Astrocyte of the spinal cord (primary cell): ENCODE results near the gene NBPF11.
"Not testable (repeated sequence)": the region's sequence is repeated elsewhere in the genome, so short reads cannot be mapped to it uniquely, and the experiment has no call there.

Source experiments
- DNase-seq: peaks from one replicate; pipeline ENCODE4 v3.0.0; 2011; ENCODE audit warnings: low read depth, low spot score
- H3K4me3 ChIP-seq: 2 replicates; pipeline ENCODE4 v1.5.1; 2011; ENCODE audit warnings: low read depth, mild to moderate bottlenecking, low read length, moderate library complexity
- in situ Hi-C: cut with HindIII; loops from 2 replicates; pipeline ENCODE4 v1.10.0; 2017; ENCODE audit warnings: low sequenced_read_pairs
- TF ChIP-seq, protein P1 (sequence below): IDR thresholded peaks from 2 replicates; pipeline ENCODE4 v1.5.1; 2012; ENCODE audit warnings: low read depth, mild to moderate bottlenecking, low read length, inconsistent platforms

NBPF11 gene, protein sequence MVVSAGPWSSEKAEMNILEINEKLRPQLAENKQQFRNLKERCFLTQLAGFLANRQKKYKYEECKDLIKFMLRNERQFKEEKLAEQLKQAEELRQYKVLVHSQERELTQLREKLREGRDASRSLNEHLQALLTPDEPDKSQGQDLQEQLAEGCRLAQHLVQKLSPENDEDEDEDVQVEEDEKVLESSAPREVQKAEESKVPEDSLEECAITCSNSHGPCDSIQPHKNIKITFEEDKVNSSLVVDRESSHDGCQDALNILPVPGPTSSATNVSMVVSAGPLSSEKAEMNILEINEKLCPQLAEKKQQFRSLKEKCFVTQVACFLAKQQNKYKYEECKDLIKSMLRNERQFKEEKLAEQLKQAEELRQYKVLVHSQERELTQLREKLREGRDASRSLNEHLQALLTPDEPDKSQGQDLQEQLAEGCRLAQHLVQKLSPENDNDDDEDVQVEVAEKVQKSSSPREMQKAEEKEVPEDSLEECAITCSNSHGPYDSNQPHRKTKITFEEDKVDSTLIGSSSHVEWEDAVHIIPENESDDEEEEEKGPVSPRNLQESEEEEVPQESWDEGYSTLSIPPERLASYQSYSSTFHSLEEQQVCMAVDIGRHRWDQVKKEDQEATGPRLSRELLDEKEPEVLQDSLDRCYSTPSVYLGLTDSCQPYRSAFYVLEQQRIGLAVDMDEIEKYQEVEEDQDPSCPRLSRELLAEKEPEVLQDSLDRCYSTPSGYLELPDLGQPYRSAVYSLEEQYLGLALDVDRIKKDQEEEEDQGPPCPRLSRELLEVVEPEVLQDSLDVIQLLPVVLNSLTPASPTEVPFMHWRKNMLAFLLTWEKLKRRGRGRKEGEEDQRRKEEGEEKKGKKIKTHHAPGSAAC

DNA sequence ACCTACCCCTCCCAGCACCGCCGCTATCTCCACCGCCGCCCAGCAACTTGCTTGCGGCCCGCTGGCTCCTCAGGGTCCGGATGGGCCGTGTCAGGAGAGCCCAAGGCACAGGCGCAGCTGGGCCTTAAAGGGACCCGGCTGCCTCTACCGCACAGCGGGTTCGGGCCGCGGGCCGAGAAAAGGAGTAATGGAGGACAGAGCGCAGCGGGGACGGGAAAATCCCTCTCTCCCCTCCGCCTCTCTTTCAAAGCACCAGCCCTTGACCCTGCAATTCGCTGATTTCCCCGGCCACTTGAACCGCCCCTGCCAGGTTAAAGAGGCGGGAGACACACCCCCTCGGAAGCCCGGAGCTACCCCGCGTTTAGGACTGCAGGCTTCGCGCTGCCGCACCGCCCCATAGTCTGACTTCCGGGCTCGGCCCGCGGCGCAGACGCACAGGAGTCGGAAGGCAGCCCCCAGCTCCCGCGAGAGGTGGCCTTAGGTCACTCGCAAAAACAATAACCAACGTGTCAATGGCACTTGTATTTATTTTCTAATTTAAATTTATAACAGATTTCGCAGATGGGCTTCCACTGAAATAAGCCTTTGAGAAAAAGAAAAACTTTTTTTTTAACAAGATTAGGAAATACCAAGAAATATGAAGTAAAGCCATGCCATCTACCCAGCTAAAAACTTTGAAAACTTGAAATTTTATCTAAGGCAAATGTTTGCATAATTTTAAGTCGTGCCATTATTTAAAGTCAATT, at the start of gene NBPF11:
NBPF11 (minus strand) TSS at position 371 of the 746 bp plus-strand sequence. CDS start 25,278 bp downstream, outside the sequence.
- in situ Hi-C loops: not testable (repeated sequence)
- H3K4me3 ChIP-seq: peak within 1 kb of the TSS; percentile 59
- DNase-seq: peak; percentile 83

GRCh38 chr1:148197396-148197795, 45.3 kb upstream of the NBPF11 start:
- H3K4me3 ChIP-seq, DNase-seq, in situ Hi-C loops: not testable (repeated sequence)

DNA sequence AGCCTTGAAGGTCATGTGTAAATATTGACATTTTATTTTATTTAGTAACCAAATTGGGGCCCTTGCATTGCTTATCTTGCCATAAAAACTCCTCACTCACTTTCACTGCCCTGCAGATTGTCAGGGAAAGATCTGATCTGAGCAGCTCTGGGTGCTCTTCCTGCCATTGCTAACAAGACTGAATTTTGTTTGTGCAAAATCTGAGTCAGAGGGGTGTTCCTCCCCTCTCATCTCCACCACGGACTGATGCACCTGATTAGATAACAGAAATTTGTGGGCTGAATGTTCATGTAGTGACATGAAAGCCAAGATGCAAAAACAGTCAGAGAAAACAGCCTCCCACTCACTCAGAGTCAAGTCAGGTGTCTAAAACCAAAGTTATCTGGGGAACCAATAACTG, 44.9 kb upstream of the NBPF11 start:
- H3K4me3 ChIP-seq, in situ Hi-C loops, DNase-seq: not testable (repeated sequence)

- H3K4me3 ChIP-seq, DNase-seq, in situ Hi-C loops: not testable (repeated sequence)
Measured at GRCh38 chr1:148195115-148195514, 43.0 kb upstream of the NBPF11 start.

- DNase-seq, in situ Hi-C loops, H3K4me3 ChIP-seq: not testable (repeated sequence)
Measured at GRCh38 chr1:148188768-148189167, 36.7 kb upstream of the NBPF11 start.

- in situ Hi-C loops, H3K4me3 ChIP-seq: not testable (repeated sequence)
Measured at GRCh38 chr1:148178682-148179081, 26.6 kb upstream of the NBPF11 start.

GRCh38 chr1:148175414-148175813, 23.3 kb upstream of the NBPF11 start:
- DNase-seq, in situ Hi-C loops, H3K4me3 ChIP-seq: not testable (repeated sequence)

More at GRCh38 chr1:148178682-148179081, 26.6 kb upstream of the NBPF11 start:
- not testable (repeated sequence) for DNase-seq

DNA sequence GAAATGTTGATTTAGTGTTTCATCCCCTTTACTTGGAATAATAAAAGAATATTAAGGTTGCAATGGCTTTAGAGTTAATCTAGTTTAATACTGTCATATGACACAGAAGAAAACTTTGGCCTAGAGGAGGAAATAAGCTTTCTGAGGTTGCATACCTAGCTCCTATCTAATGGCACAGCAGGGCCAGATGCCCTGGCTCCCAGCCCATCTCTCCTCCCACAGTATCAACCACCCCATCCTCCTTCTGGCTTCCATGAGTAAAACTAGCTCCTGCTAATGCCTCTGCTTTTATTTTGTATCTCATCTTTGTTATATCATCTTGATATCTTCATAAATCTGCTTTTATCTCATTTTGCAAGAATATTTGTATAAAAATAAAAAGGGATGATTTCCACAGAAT, 19.9 kb upstream of the NBPF11 start:
- in situ Hi-C loops, H3K4me3 ChIP-seq, DNase-seq: not testable (repeated sequence)

DNA sequence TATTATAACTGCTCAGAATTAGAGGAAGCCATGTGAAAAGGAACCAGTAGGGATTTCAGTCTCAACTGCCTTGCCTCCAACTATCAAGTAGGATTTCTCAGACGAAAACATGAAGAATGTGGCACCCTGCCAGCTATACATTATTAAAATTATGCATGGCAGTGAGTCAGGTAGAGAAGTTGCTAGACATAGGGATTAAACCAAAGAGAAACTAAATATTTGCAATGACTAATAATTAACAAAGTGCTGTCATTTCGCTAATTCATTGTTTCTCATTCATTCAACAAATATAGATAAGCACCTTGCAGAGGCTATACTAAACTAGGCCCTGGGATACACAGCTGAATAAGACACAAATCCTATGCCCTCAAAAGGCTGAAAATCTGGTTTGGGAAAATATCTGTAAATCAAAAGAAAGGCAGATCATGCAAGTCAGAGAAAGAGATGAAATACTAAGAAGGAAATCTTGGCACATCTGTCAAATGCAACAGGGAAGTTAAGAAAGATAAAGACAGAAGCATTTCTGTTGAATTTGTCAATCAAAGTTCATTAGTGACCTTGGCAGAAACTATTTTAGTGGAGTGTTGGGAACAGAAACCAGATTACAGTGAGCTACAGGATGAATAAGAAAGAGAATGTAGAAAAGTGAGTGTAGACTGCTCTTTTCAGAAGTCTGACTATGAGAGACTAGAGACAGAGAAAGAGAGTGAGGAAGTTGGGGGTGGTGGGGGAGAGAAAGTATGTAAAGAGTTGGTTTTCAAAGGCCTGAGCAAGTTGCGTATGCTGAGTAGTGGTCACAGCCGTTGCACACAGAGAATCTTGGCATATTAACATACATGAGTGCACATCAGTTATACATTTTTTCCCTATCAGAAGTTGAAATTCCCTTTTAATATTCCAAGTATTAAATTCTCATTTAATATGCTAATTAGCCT, 14.7 kb upstream of the NBPF11 start:
- no peak overlapping the region for H3K4me3 ChIP-seq
- DNase-seq: no peak
- TF ChIP-seq, protein P1, sequence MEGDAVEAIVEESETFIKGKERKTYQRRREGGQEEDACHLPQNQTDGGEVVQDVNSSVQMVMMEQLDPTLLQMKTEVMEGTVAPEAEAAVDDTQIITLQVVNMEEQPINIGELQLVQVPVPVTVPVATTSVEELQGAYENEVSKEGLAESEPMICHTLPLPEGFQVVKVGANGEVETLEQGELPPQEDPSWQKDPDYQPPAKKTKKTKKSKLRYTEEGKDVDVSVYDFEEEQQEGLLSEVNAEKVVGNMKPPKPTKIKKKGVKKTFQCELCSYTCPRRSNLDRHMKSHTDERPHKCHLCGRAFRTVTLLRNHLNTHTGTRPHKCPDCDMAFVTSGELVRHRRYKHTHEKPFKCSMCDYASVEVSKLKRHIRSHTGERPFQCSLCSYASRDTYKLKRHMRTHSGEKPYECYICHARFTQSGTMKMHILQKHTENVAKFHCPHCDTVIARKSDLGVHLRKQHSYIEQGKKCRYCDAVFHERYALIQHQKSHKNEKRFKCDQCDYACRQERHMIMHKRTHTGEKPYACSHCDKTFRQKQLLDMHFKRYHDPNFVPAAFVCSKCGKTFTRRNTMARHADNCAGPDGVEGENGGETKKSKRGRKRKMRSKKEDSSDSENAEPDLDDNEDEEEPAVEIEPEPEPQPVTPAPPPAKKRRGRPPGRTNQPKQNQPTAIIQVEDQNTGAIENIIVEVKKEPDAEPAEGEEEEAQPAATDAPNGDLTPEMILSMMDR: no peak
- in situ Hi-C loops: no loop called here

DNA sequence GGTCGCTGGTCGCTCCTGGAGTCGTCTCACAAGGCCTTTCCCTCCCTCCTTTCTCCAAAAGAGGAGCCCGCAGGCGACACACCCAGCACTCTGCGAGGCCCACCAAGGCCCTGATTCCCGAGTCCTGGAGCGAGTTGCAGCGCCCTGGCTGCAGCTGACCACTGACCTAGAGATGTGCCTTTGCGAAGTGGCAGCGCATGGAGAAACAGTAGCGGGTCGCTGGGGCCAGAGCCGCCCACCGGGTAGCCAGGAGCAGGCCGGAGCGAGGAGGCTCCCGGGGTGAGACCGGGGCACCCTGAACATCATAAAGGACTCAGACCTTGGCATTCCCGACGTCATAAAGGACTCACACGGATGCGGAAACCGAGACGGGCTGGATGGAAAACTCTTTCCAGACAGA, 10.3 kb upstream of the NBPF11 start:
- TF ChIP-seq, protein P1: no peak
- in situ Hi-C loops: no loop called here
- no peak for DNase-seq
- H3K4me3 ChIP-seq: no peak overlapping the region
